Measurements from ENCODE around the gene SPATA31E1. TPM values are rescaled to one million over a fixed set of nuclear protein-coding genes. Genes with fewer than 3 reads are reported as not detected.

SPATA31E1 gene
- polyA plus RNA-seq, 1 donor (not counting 4 experiments of a cell fraction or from before 2014, with no cell fraction given), result not detected

GRCh38 chr9:87883274-87883673 is 597 bp downstream of the SPATA31E1 start:
- Histone ChIP-seq H3K79me2 (ENCODE audit: control insufficient read depth, insufficient read depth, low read length) (no peaks in the 10 kb centered on the region), H3K4me3 (ENCODE audit: control insufficient read depth in 2 of 3, extremely low read depth in 1 of 3, insufficient read depth in 2 of 3, low read depth in 1 of 3, low read length in 3 of 3) (no peak overlapping the region), H3K36me3 (ENCODE audit: control insufficient read depth in 2 of 2, extremely low read depth in 1 of 2, insufficient read depth in 2 of 2, low read length in 2 of 2) (no peaks in the 10 kb centered on the region), H3K27ac (ENCODE audit: control insufficient read depth, insufficient read depth, low read length) (no peak overlapping the region), H3K9me3 (ENCODE audit: control insufficient read depth, low read depth, low read length) (no peaks in the 10 kb centered on the region), H4K20me1 (ENCODE audit: control insufficient read depth, extremely low read depth, insufficient read depth, low read length) (no peaks in the 10 kb centered on the region), H3K9me1 (ENCODE audit: control insufficient read depth, extremely low read depth, insufficient read depth, low read length) (no peaks in the 10 kb centered on the region), H3K4me1 (ENCODE audit: control insufficient read depth, extremely low read depth, insufficient read depth, low read length) (no peaks in the 10 kb centered on the region), H2AFZ (ENCODE audit: control insufficient read depth, low read length) (no peak overlapping the region), H3K27me3 (ENCODE audit: control insufficient read depth, extremely low read depth, insufficient read depth, low read length) (no peaks in the 10 kb centered on the region), H3K9ac (ENCODE audit: control insufficient read depth, extremely low read depth, insufficient read depth, low read length) (no peak overlapping the region), H3K4me2 (ENCODE audit: control insufficient read depth, extremely low read depth, insufficient read depth, low read depth, low read length) (no peak overlapping the region)
- TF ChIP-seq EZH2 (IDR thresholded peaks at IDR 0.05; ENCODE audit: low read length), result no peak
- TF ChIP-seq, protein P1, sequence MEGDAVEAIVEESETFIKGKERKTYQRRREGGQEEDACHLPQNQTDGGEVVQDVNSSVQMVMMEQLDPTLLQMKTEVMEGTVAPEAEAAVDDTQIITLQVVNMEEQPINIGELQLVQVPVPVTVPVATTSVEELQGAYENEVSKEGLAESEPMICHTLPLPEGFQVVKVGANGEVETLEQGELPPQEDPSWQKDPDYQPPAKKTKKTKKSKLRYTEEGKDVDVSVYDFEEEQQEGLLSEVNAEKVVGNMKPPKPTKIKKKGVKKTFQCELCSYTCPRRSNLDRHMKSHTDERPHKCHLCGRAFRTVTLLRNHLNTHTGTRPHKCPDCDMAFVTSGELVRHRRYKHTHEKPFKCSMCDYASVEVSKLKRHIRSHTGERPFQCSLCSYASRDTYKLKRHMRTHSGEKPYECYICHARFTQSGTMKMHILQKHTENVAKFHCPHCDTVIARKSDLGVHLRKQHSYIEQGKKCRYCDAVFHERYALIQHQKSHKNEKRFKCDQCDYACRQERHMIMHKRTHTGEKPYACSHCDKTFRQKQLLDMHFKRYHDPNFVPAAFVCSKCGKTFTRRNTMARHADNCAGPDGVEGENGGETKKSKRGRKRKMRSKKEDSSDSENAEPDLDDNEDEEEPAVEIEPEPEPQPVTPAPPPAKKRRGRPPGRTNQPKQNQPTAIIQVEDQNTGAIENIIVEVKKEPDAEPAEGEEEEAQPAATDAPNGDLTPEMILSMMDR (optimal IDR thresholded peaks at IDR 0.05 in 1 of 3, IDR thresholded peaks at IDR 0.05 in 1 of 3, conservative IDR thresholded peaks at IDR 0.05 in 1 of 3; ENCODE audit: extremely low read depth in 1 of 3, insufficient read depth in 2 of 3, low read length in 3 of 3), result no peak
- DNase-seq (ENCODE audit: low read depth, low spot score) (no peak), FAIRE-seq (no peak)
- dilution Hi-C loops (cut with MboI; ENCODE audit: extremely low pct_ligation_motif_present, low sequenced_read_pairs), result no loop called here

GRCh38 chr9:87883990-87884389 is 1.3 kb downstream of the SPATA31E1 start:
- H3K79me2 ChIP-seq (ENCODE audit: control insufficient read depth, insufficient read depth, low read length), result no peaks in the 10 kb centered on the region
- H4K20me1 ChIP-seq (ENCODE audit: control insufficient read depth, extremely low read depth, insufficient read depth, low read length), result no peaks in the 10 kb centered on the region
- no peak for DNase-seq (ENCODE audit: low read depth, low spot score)
- no peak overlapping the region for H3K9ac ChIP-seq (ENCODE audit: control insufficient read depth, extremely low read depth, insufficient read depth, low read length)
- no peak for FAIRE-seq
- H3K9me3 ChIP-seq (ENCODE audit: control insufficient read depth, low read depth, low read length), result no peaks in the 10 kb centered on the region
- H3K9me1 ChIP-seq (ENCODE audit: control insufficient read depth, extremely low read depth, insufficient read depth, low read length), result no peaks in the 10 kb centered on the region
- no peak for TF ChIP-seq EZH2 (IDR thresholded peaks at IDR 0.05; ENCODE audit: low read length)
- TF ChIP-seq, protein P1 (optimal IDR thresholded peaks at IDR 0.05 in 1 of 3, IDR thresholded peaks at IDR 0.05 in 1 of 3, conservative IDR thresholded peaks at IDR 0.05 in 1 of 3; ENCODE audit: extremely low read depth in 1 of 3, insufficient read depth in 2 of 3, low read length in 3 of 3), result peak in 1 of 3 experiments; percentile 23
- no peaks in the 10 kb centered on the region for H3K27me3 ChIP-seq (ENCODE audit: control insufficient read depth, extremely low read depth, insufficient read depth, low read length)
- H3K4me1 ChIP-seq (ENCODE audit: control insufficient read depth, extremely low read depth, insufficient read depth, low read length), result no peaks in the 10 kb centered on the region
- dilution Hi-C loops (cut with MboI; ENCODE audit: extremely low pct_ligation_motif_present, low sequenced_read_pairs), result no loop called here
- H3K27ac ChIP-seq (ENCODE audit: control insufficient read depth, insufficient read depth, low read length), result no peak overlapping the region
- no peak overlapping the region for H3K4me3 ChIP-seq (ENCODE audit: control insufficient read depth in 2 of 3, extremely low read depth in 1 of 3, insufficient read depth in 2 of 3, low read depth in 1 of 3, low read length in 3 of 3)
- H3K4me2 ChIP-seq (ENCODE audit: control insufficient read depth, extremely low read depth, insufficient read depth, low read depth, low read length), result no peak overlapping the region
- H3K36me3 ChIP-seq (ENCODE audit: control insufficient read depth in 2 of 2, extremely low read depth in 1 of 2, insufficient read depth in 2 of 2, low read length in 2 of 2), result no peaks in the 10 kb centered on the region
- H2AFZ ChIP-seq (ENCODE audit: control insufficient read depth, low read length), result no peak overlapping the region
